ENCODE results near the gene ZNF516. TPM values are rescaled to one million over a fixed set of nuclear protein-coding genes. Genes with fewer than 3 reads are reported as not detected.

ZNF516 gene
- total RNA-seq, 1 donor from 2014 or later, result 26.1 TPM

GRCh38 chr18:76405681-76406356, 89.2 kb downstream of the ZNF516 start:
- DNase-seq (ENCODE audit: low spot score), result no peak
- H3K4me3 Mint-ChIP-seq (ENCODE audit: unreplicated experiment), result no peak overlapping the region
- H3K27ac Mint-ChIP-seq (ENCODE audit: unreplicated experiment), result peak overlapping the region; percentile 25
- peaks cover 14% of the 10 kb centered on the region for H3K4me1 Mint-ChIP-seq (ENCODE audit: low read depth)
- no peaks in the 10 kb centered on the region for H3K27me3 Mint-ChIP-seq (ENCODE audit: low read depth)
- peaks cover 2% of the 10 kb centered on the region for H3K36me3 Mint-ChIP-seq (ENCODE audit: low read depth)
- H3K9me3 Mint-ChIP-seq (ENCODE audit: low read depth), result no peaks in the 10 kb centered on the region
- TF ChIP-seq, protein P1, sequence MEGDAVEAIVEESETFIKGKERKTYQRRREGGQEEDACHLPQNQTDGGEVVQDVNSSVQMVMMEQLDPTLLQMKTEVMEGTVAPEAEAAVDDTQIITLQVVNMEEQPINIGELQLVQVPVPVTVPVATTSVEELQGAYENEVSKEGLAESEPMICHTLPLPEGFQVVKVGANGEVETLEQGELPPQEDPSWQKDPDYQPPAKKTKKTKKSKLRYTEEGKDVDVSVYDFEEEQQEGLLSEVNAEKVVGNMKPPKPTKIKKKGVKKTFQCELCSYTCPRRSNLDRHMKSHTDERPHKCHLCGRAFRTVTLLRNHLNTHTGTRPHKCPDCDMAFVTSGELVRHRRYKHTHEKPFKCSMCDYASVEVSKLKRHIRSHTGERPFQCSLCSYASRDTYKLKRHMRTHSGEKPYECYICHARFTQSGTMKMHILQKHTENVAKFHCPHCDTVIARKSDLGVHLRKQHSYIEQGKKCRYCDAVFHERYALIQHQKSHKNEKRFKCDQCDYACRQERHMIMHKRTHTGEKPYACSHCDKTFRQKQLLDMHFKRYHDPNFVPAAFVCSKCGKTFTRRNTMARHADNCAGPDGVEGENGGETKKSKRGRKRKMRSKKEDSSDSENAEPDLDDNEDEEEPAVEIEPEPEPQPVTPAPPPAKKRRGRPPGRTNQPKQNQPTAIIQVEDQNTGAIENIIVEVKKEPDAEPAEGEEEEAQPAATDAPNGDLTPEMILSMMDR (IDR thresholded peaks at IDR 0.05), result peak; percentile 84

GRCh38 chr18:76405280-76405679, 89.8 kb downstream of the ZNF516 start:
- H3K4me1 Mint-ChIP-seq (ENCODE audit: low read depth), result peaks cover 10% of the 10 kb centered on the region
- H3K27ac Mint-ChIP-seq (ENCODE audit: unreplicated experiment), result no peak overlapping the region
- no peaks in the 10 kb centered on the region for H3K27me3 Mint-ChIP-seq (ENCODE audit: low read depth)
- H3K9me3 Mint-ChIP-seq (ENCODE audit: low read depth), result no peaks in the 10 kb centered on the region
- H3K36me3 Mint-ChIP-seq (ENCODE audit: low read depth), result peaks cover 2% of the 10 kb centered on the region
- TF ChIP-seq, protein P1 (IDR thresholded peaks at IDR 0.05), result no peak
- no peak overlapping the region for H3K4me3 Mint-ChIP-seq (ENCODE audit: unreplicated experiment)
- no peak for DNase-seq (ENCODE audit: low spot score)

DNA sequence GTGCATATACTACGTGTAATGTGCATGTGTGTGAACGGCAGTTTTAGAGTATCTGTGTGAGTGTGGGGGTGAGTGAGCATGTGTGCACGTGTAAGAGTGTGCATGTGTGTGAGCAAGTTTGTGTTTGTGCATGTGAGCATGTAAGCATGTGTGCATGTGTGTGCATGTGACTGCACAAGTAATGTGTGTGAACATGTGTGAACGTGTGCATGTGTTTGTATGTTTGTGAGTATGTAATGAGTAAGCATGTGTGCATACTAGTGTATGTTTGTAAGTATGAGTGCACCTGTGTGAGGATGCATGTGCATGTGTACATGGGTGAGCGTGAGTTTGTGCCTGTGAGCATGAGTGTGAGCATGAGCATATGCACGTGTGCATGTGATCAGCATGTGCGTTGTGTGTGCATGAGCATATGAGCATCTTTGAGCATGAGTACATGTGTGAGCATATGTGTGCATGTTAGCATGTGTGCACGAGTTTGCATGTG, 90.7 kb downstream of the ZNF516 start:
- Mint-ChIP-seq H3K36me3 (ENCODE audit: low read depth) (no peaks in the 10 kb centered on the region), H3K27me3 (ENCODE audit: low read depth) (no peaks in the 10 kb centered on the region), H3K27ac (ENCODE audit: unreplicated experiment) (no peak overlapping the region), H3K9me3 (ENCODE audit: low read depth) (no peaks in the 10 kb centered on the region), H3K4me3 (ENCODE audit: unreplicated experiment) (no peak overlapping the region), H3K4me1 (ENCODE audit: low read depth) (peaks cover 9% of the 10 kb centered on the region)
- no peak for DNase-seq (ENCODE audit: low spot score)
- TF ChIP-seq, protein P1 (IDR thresholded peaks at IDR 0.05), result no peak

DNA sequence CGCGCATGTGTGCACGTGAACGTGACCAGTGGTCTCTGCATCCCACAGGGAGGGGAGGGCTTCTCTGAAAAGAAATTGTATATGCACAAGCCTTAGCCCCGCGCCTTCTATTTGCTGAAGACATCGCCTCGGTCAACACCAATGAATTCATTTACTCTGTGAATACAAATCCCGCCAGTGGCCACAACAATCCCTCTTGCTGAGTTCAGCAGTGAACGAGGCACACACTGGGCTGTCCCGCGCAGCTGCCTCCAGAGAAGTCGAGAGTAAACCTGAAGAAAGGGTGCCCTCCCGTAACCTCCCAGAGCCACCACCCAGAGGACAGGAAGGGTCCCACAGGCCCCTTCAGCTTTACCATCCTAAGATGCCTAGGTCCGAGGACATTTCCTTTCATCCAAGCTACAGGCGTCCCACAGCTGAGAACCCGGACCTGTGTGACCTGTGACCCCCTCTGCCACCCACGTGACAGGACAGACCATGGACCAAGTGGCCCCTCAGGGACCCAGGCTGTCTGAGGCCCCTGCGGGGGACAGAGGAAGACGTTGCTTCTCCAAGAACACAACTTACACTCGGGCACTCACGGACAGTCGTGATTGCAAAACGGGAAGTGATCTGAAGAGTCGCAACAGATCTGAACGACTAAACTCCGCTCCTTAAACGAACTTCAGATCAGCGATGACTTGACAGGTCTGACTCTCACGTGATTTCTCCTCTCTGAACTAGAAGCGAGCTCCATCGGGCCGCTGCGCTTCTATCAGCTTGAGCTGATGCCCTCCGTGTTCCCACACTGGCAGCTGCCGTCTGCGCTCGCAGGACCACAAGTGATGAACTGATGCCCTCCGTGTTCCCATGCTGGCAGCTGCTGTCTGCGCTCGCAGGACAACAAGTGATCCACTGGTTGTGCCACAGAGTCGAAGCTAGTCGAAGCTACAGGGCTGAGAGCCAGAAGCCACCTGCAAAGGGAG, 92.7 kb downstream of the ZNF516 start:
- peaks cover 6% of the 10 kb centered on the region for H3K4me1 Mint-ChIP-seq (ENCODE audit: low read depth)
- no peak overlapping the region for H3K27ac Mint-ChIP-seq (ENCODE audit: unreplicated experiment)
- no peaks in the 10 kb centered on the region for H3K9me3 Mint-ChIP-seq (ENCODE audit: low read depth)
- DNase-seq (ENCODE audit: low spot score), result no peak
- TF ChIP-seq, protein P1 (IDR thresholded peaks at IDR 0.05), result no peak
- no peaks in the 10 kb centered on the region for H3K27me3 Mint-ChIP-seq (ENCODE audit: low read depth)
- no peaks in the 10 kb centered on the region for H3K36me3 Mint-ChIP-seq (ENCODE audit: low read depth)
- no peak overlapping the region for H3K4me3 Mint-ChIP-seq (ENCODE audit: unreplicated experiment)

DNA sequence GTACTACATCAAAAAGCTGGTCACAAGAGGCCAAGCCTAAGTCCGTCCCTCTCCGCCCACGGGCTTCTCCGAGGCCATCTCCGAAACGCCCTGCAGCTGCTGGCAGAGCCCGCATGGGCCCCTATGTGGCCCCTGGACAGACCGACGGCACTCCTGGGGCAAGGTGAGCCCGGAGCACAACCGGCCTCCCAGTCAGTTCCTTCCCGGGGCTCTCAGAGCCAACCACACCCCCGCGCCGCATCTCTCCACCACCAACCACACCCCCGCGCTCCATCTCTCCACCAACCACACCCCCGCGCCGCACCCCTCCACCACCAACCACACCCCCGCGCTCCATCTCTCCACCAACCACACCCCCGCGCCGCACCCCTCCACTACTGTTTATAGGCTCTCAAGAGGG, 93.5 kb downstream of the ZNF516 start:
- peaks cover 6% of the 10 kb centered on the region for H3K4me1 Mint-ChIP-seq (ENCODE audit: low read depth)
- no peaks in the 10 kb centered on the region for H3K36me3 Mint-ChIP-seq (ENCODE audit: low read depth)

More for the DNA sequence above, 93.5 kb downstream of the ZNF516 start:
- no peaks in the 10 kb centered on the region for H3K27me3 Mint-ChIP-seq (ENCODE audit: low read depth)
- H3K4me3 Mint-ChIP-seq (ENCODE audit: unreplicated experiment), result no peak overlapping the region
- TF ChIP-seq, protein P1 (IDR thresholded peaks at IDR 0.05), result no peak
- no peaks in the 10 kb centered on the region for H3K9me3 Mint-ChIP-seq (ENCODE audit: low read depth)
- H3K27ac Mint-ChIP-seq (ENCODE audit: unreplicated experiment), result no peak overlapping the region
- DNase-seq (ENCODE audit: low spot score), result no peak

Measured in chondrocyte (in vitro differentiated cells).